Uterus (tissue), 4 donors: Measurements from ENCODE around the gene DNM3. TPM values are rescaled to one million over a fixed set of nuclear protein-coding genes. Genes with fewer than 3 reads are reported as not detected.

ENCODE experiments used
- DNase-seq, 2 donors: peaks; one replicate each; pipeline ENCODE4 v3.0.0-alpha.2; 2019 to 2020
- H3K27ac ChIP-seq, 2 donors: fragments of 200-600 bp; sonication (generic); 1 replicate in 1 of 2; 2 replicates in 1 of 2; pipeline ENCODE4 v1.5.1; 2016 to 2018
- H3K27me3 ChIP-seq, 2 donors: fragments of 200-600 bp; sonication (generic); one replicate each; pipeline ENCODE4 v1.5.1; 2018 to 2019; ENCODE audit warnings: control low read depth in 1 of 2
- H3K36me3 ChIP-seq, 2 donors: fragments of 200-600 bp; sonication (generic); one replicate each; pipeline ENCODE4 v1.5.1; 2019; ENCODE audit warnings: control low read depth in 1 of 2
- H3K4me1 ChIP-seq, 2 donors: fragments of 200-600 bp; sonication (generic); one replicate each; pipeline ENCODE4 v1.5.1; 2018 to 2019; ENCODE audit warnings: control low read depth in 1 of 2
- H3K4me3 ChIP-seq, 2 donors: fragments of 200-600 bp; sonication (generic); 1 replicate in 1 of 2; 2 replicates in 1 of 2; pipeline ENCODE4 v1.5.1; 2018 to 2019; ENCODE audit warnings: mild to moderate bottlenecking in 1 of 2
- H3K9me3 ChIP-seq, 2 donors: fragments of 200-600 bp; sonication (generic); one replicate each; pipeline ENCODE4 v1.5.1; 2019; ENCODE audit warnings: control low read depth in 1 of 2
- POLR2A ChIP-seq, 2 donors: fragments of 450-650 bp; IDR thresholded peaks; one replicate each; pipeline ENCODE4 v1.6.1; 2016; ENCODE audit warnings: antibody characterized with exemption in 2 of 2, mild to moderate bottlenecking in 1 of 2, moderate library complexity in 1 of 2
- intact Hi-C: fragments of 100-400 bp; cut with DNase I; formaldehyde crosslinking; loops from one replicate; pipeline ENCODE4 v1.15.1; 2023; ENCODE audit warnings: low total_unique reads
- total RNA-seq, 4 donors: library from RNA; depleted of rRNA in 3 of 4; stranded (reverse); fragments of >200 nt in 3 of 4; gene quantifications; one replicate each; pipeline versions ENCODE4 v1.1.0 to v1.2.4, GENCODE V29; 2014 to 2023
- TF ChIP-seq, protein P1 (sequence below), 4 experiments: fragments of 200-600 bp in 2 of 4; fragments of 450-650 bp in 2 of 4; sonication (generic) in 2 of 4; IDR thresholded peaks; one replicate each; pipeline ENCODE4 v1.5.1; 2016 to 2019; ENCODE audit warnings: antibody characterized with exemption in 4 of 4, mild to moderate bottlenecking in 2 of 4, moderate library complexity in 1 of 4
- donor health status: DM: yes; HTN: yes; CAD: no.

The DNM3 gene
- total RNA-seq, 4 donors from 2014 or later, result 4.7 to 49.2 (median 14.6) TPM

DNA sequence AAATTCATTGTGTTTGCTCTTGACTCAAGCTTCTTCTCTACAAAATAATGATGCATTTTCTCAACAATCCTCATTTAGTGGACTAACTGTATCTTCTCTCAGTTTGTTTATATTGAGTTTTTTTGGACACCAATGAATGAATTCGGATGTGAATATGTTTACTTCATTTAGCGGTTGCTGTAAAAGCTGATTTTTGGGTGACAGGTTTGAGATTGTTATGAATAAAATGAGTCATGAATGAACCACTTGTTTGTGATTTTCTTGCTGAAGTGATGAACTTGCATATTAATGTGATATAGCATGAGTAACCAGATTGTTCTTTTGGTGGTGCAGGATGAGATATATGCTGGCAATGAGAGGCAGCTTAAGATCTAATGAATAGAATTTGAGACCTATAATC lies 3.1 kb downstream of the DNM3 start:
- no peak overlapping the region for H3K27ac ChIP-seq
- H3K4me3 ChIP-seq, result no peak overlapping the region
- no peaks in the 10 kb centered on the region for H3K9me3 ChIP-seq
- no peak for TF ChIP-seq POLR2A (IDR thresholded peaks at IDR 0.05)
- TF ChIP-seq, protein P1, sequence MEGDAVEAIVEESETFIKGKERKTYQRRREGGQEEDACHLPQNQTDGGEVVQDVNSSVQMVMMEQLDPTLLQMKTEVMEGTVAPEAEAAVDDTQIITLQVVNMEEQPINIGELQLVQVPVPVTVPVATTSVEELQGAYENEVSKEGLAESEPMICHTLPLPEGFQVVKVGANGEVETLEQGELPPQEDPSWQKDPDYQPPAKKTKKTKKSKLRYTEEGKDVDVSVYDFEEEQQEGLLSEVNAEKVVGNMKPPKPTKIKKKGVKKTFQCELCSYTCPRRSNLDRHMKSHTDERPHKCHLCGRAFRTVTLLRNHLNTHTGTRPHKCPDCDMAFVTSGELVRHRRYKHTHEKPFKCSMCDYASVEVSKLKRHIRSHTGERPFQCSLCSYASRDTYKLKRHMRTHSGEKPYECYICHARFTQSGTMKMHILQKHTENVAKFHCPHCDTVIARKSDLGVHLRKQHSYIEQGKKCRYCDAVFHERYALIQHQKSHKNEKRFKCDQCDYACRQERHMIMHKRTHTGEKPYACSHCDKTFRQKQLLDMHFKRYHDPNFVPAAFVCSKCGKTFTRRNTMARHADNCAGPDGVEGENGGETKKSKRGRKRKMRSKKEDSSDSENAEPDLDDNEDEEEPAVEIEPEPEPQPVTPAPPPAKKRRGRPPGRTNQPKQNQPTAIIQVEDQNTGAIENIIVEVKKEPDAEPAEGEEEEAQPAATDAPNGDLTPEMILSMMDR (IDR thresholded peaks at IDR 0.05), result no peak
- intact Hi-C loops, result no loop called here
- no peak for DNase-seq
- H3K4me1 ChIP-seq, result no peaks in the 10 kb centered on the region
- no peaks in the 10 kb centered on the region for H3K27me3 ChIP-seq
- H3K36me3 ChIP-seq, result no peaks in the 10 kb centered on the region

DNA sequence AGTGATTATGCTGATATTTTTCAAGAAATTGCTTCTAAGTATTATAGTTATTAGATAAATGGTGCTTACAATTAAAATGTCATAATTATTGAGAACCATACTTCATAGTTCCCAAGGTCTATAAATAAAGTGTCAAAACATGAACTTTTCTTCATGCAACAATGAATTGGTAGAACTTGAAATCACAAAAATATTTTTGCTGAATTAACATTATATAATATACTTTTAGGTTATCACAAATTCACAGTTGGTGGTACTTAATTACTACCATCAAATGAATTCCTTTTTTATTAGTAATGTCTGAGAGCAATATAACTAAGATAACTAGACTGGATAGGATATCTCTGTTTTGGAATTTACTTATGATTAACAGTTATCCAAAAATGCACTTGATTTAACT lies 4.7 kb downstream of the DNM3 start:
- Histone ChIP-seq H3K4me3 (no peak overlapping the region), H3K36me3 (no peaks in the 10 kb centered on the region), H3K27me3 (no peaks in the 10 kb centered on the region), H3K9me3 (no peaks in the 10 kb centered on the region), H3K4me1 (no peaks in the 10 kb centered on the region), H3K27ac (no peak overlapping the region)
- intact Hi-C loops, result no loop called here
- DNase-seq, result no peak
- TF ChIP-seq, protein P1 (IDR thresholded peaks at IDR 0.05), result no peak
- no peak for TF ChIP-seq POLR2A (IDR thresholded peaks at IDR 0.05)

DNA sequence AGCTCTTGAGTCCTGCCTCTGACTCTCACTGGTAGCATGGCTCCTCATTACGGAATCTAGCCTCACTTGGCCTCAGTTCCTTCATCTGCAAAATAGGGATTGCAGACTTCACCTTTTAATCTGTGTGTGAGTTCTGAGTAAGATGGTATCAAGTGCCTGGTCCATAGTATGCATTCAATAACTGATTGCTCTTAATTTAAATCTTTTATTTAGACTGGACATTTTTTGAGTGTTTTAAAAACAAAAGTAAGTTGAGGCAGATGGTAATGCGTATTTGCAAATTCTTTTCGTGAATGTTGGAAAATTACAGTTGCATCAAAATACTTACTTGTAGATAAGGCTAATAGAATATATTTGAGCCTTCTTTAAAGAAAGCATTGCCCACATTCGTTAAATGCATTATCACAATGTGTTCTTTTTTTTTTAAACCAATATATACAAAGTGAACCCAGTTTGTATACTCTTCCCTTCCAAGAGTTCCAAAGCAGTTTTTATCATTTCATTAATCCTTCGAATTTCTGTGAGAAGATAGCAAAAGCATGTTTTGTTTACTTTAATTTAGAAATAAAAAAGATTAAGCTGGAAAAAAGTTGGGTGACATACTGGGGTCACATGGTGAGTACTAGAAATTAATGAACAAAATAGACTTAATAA lies 8.1 kb downstream of the DNM3 start:
- H3K4me3 ChIP-seq, result no peak overlapping the region
- H3K27ac ChIP-seq, result no peak overlapping the region
- no peak for DNase-seq
- intact Hi-C loops, result no loop called here
- TF ChIP-seq, protein P1 (IDR thresholded peaks at IDR 0.05), result no peak
- no peak for TF ChIP-seq POLR2A (IDR thresholded peaks at IDR 0.05)
- H3K27me3 ChIP-seq, result no peaks in the 10 kb centered on the region
- H3K36me3 ChIP-seq, result no peaks in the 10 kb centered on the region
- no peaks in the 10 kb centered on the region for H3K4me1 ChIP-seq
- H3K9me3 ChIP-seq, result no peaks in the 10 kb centered on the region

DNA sequence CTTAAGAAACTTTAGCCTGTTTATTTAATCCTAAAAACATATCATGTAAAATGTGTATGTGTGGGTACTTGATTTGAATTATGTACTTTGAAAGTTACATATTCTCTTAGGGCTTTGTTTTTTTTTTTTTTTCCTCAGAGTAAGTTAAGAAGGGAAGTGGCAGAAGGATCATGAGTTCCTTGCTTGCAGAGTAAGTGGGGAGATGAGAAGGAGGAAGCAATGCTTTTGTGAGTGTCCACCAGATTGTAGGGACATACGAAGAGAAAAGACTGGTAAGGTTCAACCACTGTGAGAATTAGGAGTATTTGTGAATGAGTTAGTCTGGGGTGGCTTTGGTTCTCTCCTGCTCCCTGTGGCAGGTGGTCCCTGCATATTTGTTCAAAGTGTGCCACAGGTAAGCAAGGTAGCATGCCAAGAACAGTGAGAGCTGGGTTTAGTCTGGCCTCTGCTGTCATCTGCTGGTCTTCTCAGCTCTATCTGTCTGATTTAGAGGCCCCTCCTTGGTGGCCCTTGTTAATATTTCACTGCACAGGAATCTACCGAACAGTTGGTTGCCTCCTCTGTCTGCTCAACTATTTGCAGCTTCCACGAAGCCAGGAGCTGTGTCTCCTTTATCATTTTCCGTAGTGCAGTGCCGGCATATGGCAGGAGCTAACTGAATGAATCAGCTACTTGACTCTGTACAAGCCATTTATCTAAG lies 9.5 kb downstream of the DNM3 start:
- intact Hi-C loops, result no loop called here
- DNase-seq, result no peak
- no peak for TF ChIP-seq POLR2A (IDR thresholded peaks at IDR 0.05)
- TF ChIP-seq, protein P1 (IDR thresholded peaks at IDR 0.05), result no peak
- H3K27me3 ChIP-seq, result no peaks in the 10 kb centered on the region
- no peak overlapping the region for H3K27ac ChIP-seq
- H3K4me3 ChIP-seq, result no peak overlapping the region
- no peaks in the 10 kb centered on the region for H3K9me3 ChIP-seq
- no peaks in the 10 kb centered on the region for H3K36me3 ChIP-seq
- H3K4me1 ChIP-seq, result no peaks in the 10 kb centered on the region

DNA sequence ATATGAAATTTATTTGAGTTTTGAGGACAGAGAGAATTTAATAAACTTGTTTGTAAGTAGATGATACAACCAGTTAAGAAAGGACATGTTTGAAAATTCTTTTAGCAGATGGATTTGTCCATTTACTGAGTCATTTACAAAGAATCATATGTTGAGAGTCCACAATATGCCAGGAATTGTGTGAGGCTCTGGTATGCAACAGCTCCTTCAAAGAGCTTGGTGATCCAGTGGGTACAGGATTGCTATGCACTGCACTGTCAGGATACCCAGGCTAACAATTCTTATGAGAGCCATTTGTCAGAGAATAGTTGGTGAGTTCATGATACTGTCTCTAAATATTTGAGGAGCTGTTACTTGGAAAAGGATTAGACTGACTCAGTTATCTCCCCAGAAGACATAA lies 11.0 kb downstream of the DNM3 start:
- H3K36me3 ChIP-seq, result no peaks in the 10 kb centered on the region
- no peak overlapping the region for H3K27ac ChIP-seq
- DNase-seq, result no peak
- H3K27me3 ChIP-seq, result no peaks in the 10 kb centered on the region
- no peak overlapping the region for H3K4me3 ChIP-seq
- TF ChIP-seq, protein P1 (IDR thresholded peaks at IDR 0.05), result no peak
- no peak for TF ChIP-seq POLR2A (IDR thresholded peaks at IDR 0.05)
- H3K4me1 ChIP-seq, result no peaks in the 10 kb centered on the region
- no peaks in the 10 kb centered on the region for H3K9me3 ChIP-seq
- intact Hi-C loops, result no loop called here
